ENCODE data around the gene C1orf21.

Gene C1orf21

GRCh38 chr1:184562806-184563205 lies 176.0 kb downstream of the C1orf21 start:
- Histone ChIP-seq H3K9me3 (ENCODE audit: low read depth, low read length) (no peaks in the 10 kb centered on the region), H3K27ac (peak overlapping the region; percentile 93), H3K36me3 (ENCODE audit: insufficient read depth, low read length) (no peaks in the 10 kb centered on the region), H3K9ac (ENCODE audit: insufficient read length) (peak overlapping the region; percentile 43), H3K4me3 (peak overlapping the region; percentile 55)
- no peak for DNase-seq (ENCODE audit: low read depth, low spot score)
- TF ChIP-seq EZH2 (IDR thresholded peaks at IDR 0.05) (no peak), FOXP2 (optimal IDR thresholded peaks at IDR 0.05; ENCODE audit: control extremely low read depth, extremely low read length, insufficient read depth) (no peak), POLR2AphosphoS5 (IDR thresholded peaks at IDR 0.05; ENCODE audit: borderline replicate concordance, low read depth, low read length) (no peak)

- Histone ChIP-seq H3K27ac (peak overlapping the region; percentile 93), H3K4me3 (peak overlapping the region; percentile 55), H3K9me3 (ENCODE audit: low read depth, low read length) (no peaks in the 10 kb centered on the region), H3K36me3 (ENCODE audit: insufficient read depth, low read length) (no peaks in the 10 kb centered on the region), H3K9ac (ENCODE audit: insufficient read length) (peak overlapping the region; percentile 43)
- DNase-seq (ENCODE audit: low read depth, low spot score): no peak
- TF ChIP-seq POLR2AphosphoS5 (IDR thresholded peaks at IDR 0.05; ENCODE audit: borderline replicate concordance, low read depth, low read length) (no peak), FOXP2 (optimal IDR thresholded peaks at IDR 0.05; ENCODE audit: control extremely low read depth, extremely low read length, insufficient read depth) (no peak), EZH2 (IDR thresholded peaks at IDR 0.05) (no peak)
Measured at GRCh38 chr1:184563308-184563707, 176.5 kb downstream of the C1orf21 start.

- no peaks in the 10 kb centered on the region for H3K9me3 ChIP-seq (ENCODE audit: low read depth, low read length)
- TF ChIP-seq EZH2 (IDR thresholded peaks at IDR 0.05): no peak
- no peak for TF ChIP-seq FOXP2 (optimal IDR thresholded peaks at IDR 0.05; ENCODE audit: control extremely low read depth, extremely low read length, insufficient read depth)
- TF ChIP-seq POLR2AphosphoS5 (IDR thresholded peaks at IDR 0.05; ENCODE audit: borderline replicate concordance, low read depth, low read length): no peak
- no peak for DNase-seq (ENCODE audit: low read depth, low spot score)
- no peak overlapping the region for H3K27ac ChIP-seq
- no peak overlapping the region for H3K9ac ChIP-seq (ENCODE audit: insufficient read length)
- H3K36me3 ChIP-seq (ENCODE audit: insufficient read depth, low read length): no peaks in the 10 kb centered on the region
- no peak overlapping the region for H3K4me3 ChIP-seq
Measured at GRCh38 chr1:184567009-184567408, 180.2 kb downstream of the C1orf21 start.

- Histone ChIP-seq H3K9ac (ENCODE audit: insufficient read length) (no peak overlapping the region), H3K27ac (peak overlapping the region; percentile 38; the same call in 1 of the 2 replicates), H3K36me3 (ENCODE audit: insufficient read depth, low read length) (no peaks in the 10 kb centered on the region), H3K9me3 (ENCODE audit: low read depth, low read length) (no peaks in the 10 kb centered on the region), H3K4me3 (peak overlapping the region; percentile 29; the same call in 1 of the 2 replicates)
- no peak for DNase-seq (ENCODE audit: low read depth, low spot score)
- TF ChIP-seq EZH2 (IDR thresholded peaks at IDR 0.05) (no peak), POLR2AphosphoS5 (IDR thresholded peaks at IDR 0.05; ENCODE audit: borderline replicate concordance, low read depth, low read length) (no peak), FOXP2 (optimal IDR thresholded peaks at IDR 0.05; ENCODE audit: control extremely low read depth, extremely low read length, insufficient read depth) (no peak)
Measured at GRCh38 chr1:184567637-184568036, 180.8 kb downstream of the C1orf21 start.

- no peak for TF ChIP-seq POLR2AphosphoS5 (IDR thresholded peaks at IDR 0.05; ENCODE audit: borderline replicate concordance, low read depth, low read length)
- TF ChIP-seq EZH2 (IDR thresholded peaks at IDR 0.05): no peak
- no peak for TF ChIP-seq FOXP2 (optimal IDR thresholded peaks at IDR 0.05; ENCODE audit: control extremely low read depth, extremely low read length, insufficient read depth)
- Histone ChIP-seq H3K27ac (peak overlapping the region; percentile 38; the same call in 1 of the 2 replicates), H3K9ac (ENCODE audit: insufficient read length) (no peak overlapping the region), H3K4me3 (peak overlapping the region; percentile 29; the same call in 1 of the 2 replicates), H3K9me3 (ENCODE audit: low read depth, low read length) (no peaks in the 10 kb centered on the region), H3K36me3 (ENCODE audit: insufficient read depth, low read length) (no peaks in the 10 kb centered on the region)
- DNase-seq (ENCODE audit: low read depth, low spot score): peak; percentile 68
Measured at GRCh38 chr1:184568148-184568547, 181.3 kb downstream of the C1orf21 start.

GRCh38 chr1:184569106-184569505 lies 182.3 kb downstream of the C1orf21 start:
- no peak for DNase-seq (ENCODE audit: low read depth, low spot score)
- no peaks in the 10 kb centered on the region for H3K36me3 ChIP-seq (ENCODE audit: insufficient read depth, low read length)
- no peak overlapping the region for H3K9ac ChIP-seq (ENCODE audit: insufficient read length)
- no peaks in the 10 kb centered on the region for H3K9me3 ChIP-seq (ENCODE audit: low read depth, low read length)
- H3K27ac ChIP-seq: no peak overlapping the region
- TF ChIP-seq POLR2AphosphoS5 (IDR thresholded peaks at IDR 0.05; ENCODE audit: borderline replicate concordance, low read depth, low read length): no peak
- no peak for TF ChIP-seq EZH2 (IDR thresholded peaks at IDR 0.05)
- no peak for TF ChIP-seq FOXP2 (optimal IDR thresholded peaks at IDR 0.05; ENCODE audit: control extremely low read depth, extremely low read length, insufficient read depth)
- no peak overlapping the region for H3K4me3 ChIP-seq

- no peak for TF ChIP-seq POLR2AphosphoS5 (IDR thresholded peaks at IDR 0.05; ENCODE audit: borderline replicate concordance, low read depth, low read length)
- TF ChIP-seq FOXP2 (optimal IDR thresholded peaks at IDR 0.05; ENCODE audit: control extremely low read depth, extremely low read length, insufficient read depth): no peak
- no peak for TF ChIP-seq EZH2 (IDR thresholded peaks at IDR 0.05)
- no peak for DNase-seq (ENCODE audit: low read depth, low spot score)
- Histone ChIP-seq H3K9me3 (ENCODE audit: low read depth, low read length) (no peaks in the 10 kb centered on the region), H3K27ac (no peak overlapping the region; the same call in 1 of the 2 replicates), H3K4me3 (no peak overlapping the region), H3K9ac (ENCODE audit: insufficient read length) (no peak overlapping the region), H3K36me3 (ENCODE audit: insufficient read depth, low read length) (no peaks in the 10 kb centered on the region)
Measured at GRCh38 chr1:184574588-184574987, 187.8 kb downstream of the C1orf21 start.

GRCh38 chr1:184576822-184577221 lies 190.0 kb downstream of the C1orf21 start:
- Histone ChIP-seq H3K27ac (no peak overlapping the region), H3K9ac (ENCODE audit: insufficient read length) (no peak overlapping the region), H3K4me3 (no peak overlapping the region), H3K36me3 (ENCODE audit: insufficient read depth, low read length) (no peaks in the 10 kb centered on the region), H3K9me3 (ENCODE audit: low read depth, low read length) (no peaks in the 10 kb centered on the region)
- TF ChIP-seq POLR2AphosphoS5 (IDR thresholded peaks at IDR 0.05; ENCODE audit: borderline replicate concordance, low read depth, low read length) (no peak), FOXP2 (optimal IDR thresholded peaks at IDR 0.05; ENCODE audit: control extremely low read depth, extremely low read length, insufficient read depth) (no peak), EZH2 (IDR thresholded peaks at IDR 0.05) (no peak)
- DNase-seq (ENCODE audit: low read depth, low spot score): no peak

- Histone ChIP-seq H3K27ac (no peak overlapping the region), H3K9ac (ENCODE audit: insufficient read length) (no peak overlapping the region), H3K4me3 (no peak overlapping the region), H3K36me3 (ENCODE audit: insufficient read depth, low read length) (no peaks in the 10 kb centered on the region), H3K9me3 (ENCODE audit: low read depth, low read length) (no peaks in the 10 kb centered on the region)
- DNase-seq (ENCODE audit: low read depth, low spot score): no peak
- TF ChIP-seq POLR2AphosphoS5 (IDR thresholded peaks at IDR 0.05; ENCODE audit: borderline replicate concordance, low read depth, low read length) (no peak), EZH2 (IDR thresholded peaks at IDR 0.05) (no peak), FOXP2 (optimal IDR thresholded peaks at IDR 0.05; ENCODE audit: control extremely low read depth, extremely low read length, insufficient read depth) (no peak)
Measured at GRCh38 chr1:184577319-184577718, 190.5 kb downstream of the C1orf21 start.
